Sigmoid colon (tissue), 4 donors: ENCODE results near the gene GMNC.

Source experiments
- EP300 ChIP-seq, 4 donors: sonication (generic); formaldehyde crosslinking; IDR thresholded peaks; one replicate each; pipeline ENCODE4 v1.6.1; 2017; ENCODE audit warnings: antibody characterized with exemption in 4 of 4
- POLR2A ChIP-seq, 2 donors: fragments of 450-650 bp; IDR thresholded peaks; one replicate each; pipeline ENCODE4 v1.6.1; 2016; ENCODE audit warnings: antibody characterized with exemption in 2 of 2, mild to moderate bottlenecking in 2 of 2, moderate library complexity in 2 of 2
- TF ChIP-seq, protein P1 (sequence below), 4 experiments: fragments of 450-650 bp in 3 of 4; fragments of 200-600 bp in 1 of 4; IDR thresholded peaks; one replicate each; pipeline ENCODE4 v1.5.1; 2016 to 2019; ENCODE audit warnings: antibody characterized with exemption in 4 of 4, mild to moderate bottlenecking in 3 of 4, moderate library complexity in 2 of 4

DNA sequence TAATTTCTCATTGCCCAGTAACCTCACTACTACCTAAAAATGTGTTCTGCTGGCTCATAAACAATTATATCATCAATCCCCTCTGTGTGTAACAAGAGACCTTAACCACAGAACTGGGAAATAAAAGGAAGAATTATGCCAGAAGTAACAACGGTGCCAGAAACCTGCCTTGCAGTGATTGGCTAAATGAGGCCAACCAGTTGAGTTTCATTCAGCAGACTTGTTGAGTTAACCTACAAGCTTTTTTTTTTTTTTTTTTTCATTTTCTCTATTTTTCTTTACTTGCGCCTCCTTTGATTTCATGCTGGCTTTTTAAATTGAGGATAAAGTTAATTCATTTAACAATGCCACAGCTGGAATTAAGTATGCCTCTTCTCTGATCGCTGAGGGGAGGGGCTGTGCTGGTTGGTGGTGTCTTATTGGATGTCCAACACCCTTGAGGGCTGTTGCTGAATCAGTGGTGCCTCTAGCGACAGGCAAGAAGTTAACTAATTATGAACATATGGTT lies 30.0 kb upstream of the GMNC start:
- TF ChIP-seq, protein P1, sequence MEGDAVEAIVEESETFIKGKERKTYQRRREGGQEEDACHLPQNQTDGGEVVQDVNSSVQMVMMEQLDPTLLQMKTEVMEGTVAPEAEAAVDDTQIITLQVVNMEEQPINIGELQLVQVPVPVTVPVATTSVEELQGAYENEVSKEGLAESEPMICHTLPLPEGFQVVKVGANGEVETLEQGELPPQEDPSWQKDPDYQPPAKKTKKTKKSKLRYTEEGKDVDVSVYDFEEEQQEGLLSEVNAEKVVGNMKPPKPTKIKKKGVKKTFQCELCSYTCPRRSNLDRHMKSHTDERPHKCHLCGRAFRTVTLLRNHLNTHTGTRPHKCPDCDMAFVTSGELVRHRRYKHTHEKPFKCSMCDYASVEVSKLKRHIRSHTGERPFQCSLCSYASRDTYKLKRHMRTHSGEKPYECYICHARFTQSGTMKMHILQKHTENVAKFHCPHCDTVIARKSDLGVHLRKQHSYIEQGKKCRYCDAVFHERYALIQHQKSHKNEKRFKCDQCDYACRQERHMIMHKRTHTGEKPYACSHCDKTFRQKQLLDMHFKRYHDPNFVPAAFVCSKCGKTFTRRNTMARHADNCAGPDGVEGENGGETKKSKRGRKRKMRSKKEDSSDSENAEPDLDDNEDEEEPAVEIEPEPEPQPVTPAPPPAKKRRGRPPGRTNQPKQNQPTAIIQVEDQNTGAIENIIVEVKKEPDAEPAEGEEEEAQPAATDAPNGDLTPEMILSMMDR (IDR thresholded peaks at IDR 0.05): no peak
- TF ChIP-seq EP300 (IDR thresholded peaks at IDR 0.05): no peak
- TF ChIP-seq POLR2A (IDR thresholded peaks at IDR 0.05): no peak
